ENCODE results near the gene PPP2R3C.
"Not testable (repeated sequence)": the region's sequence is repeated elsewhere in the genome, so short reads cannot be mapped to it uniquely, and the experiment has no call there.

GRCh38 chr14:35152531-35152930 is 30.7 kb upstream of the PPP2R3C start:
- TF ChIP-seq CTCF, POLR2A (IDR thresholded peaks at IDR 0.05): not testable (repeated sequence)
